PC-3 (cell line): Measurements from ENCODE around the gene NUB1. TPM values are rescaled to one million over a fixed set of nuclear protein-coding genes. Genes with fewer than 3 reads are reported as not detected.

Source experiments
- ATAC-seq: fragments of 200-7000 bp; cut with Tn5 transposase; 2 replicates; pipeline ENCODE4 v1.9.1; 2020; ENCODE audit warnings: mild to moderate bottlenecking, moderate library complexity
- BruUV-seq: library from RNA; stranded (reverse); fragments of 400-500 nt; replicated peaks from 2 replicates; lab custom pipeline; 2021; lab: Mats Ljungman, UMichigan
- CTCF ChIA-PET: fragments of 300-600 bp; sonication (Branson Sonifier 250); formaldehyde crosslinking; loops from one replicate; lab custom pipeline; 2022; ENCODE audit warnings: antibody characterized with exemption; lab: Charles Lee
- POLR2A ChIA-PET: fragments of 300-600 bp; sonication (Branson Sonifier 250); formaldehyde crosslinking; loops from one replicate; lab custom pipeline; 2022; ENCODE audit warnings: antibody characterized with exemption; ENCODE audit not compliant: unreplicated experiment; lab: Charles Lee
- DNase-seq: peaks from one replicate; pipeline ENCODE4 v3.0.0-alpha.2; 2015
- H2AFZ ChIP-seq: fragments of 300-600 bp; sonication (generic); 2 replicates; pipeline ENCODE4 v1.6.0; 2016; ENCODE audit warnings: antibody characterized with exemption, low read length
- H3F3A ChIP-seq: fragments of 300-600 bp; sonication (generic); one replicate; pipeline ENCODE4 v1.6.0; 2017; ENCODE audit warnings: antibody characterized with exemption, low read length, control low read depth, mild to moderate bottlenecking; ENCODE audit not compliant: unreplicated experiment
- H3K27ac ChIP-seq: fragments of 300-600 bp; sonication (generic); 2 replicates; pipeline ENCODE4 v1.5.1; 2016; ENCODE audit warnings: mild to moderate bottlenecking, low read length
- H3K27me3 ChIP-seq: fragments of 300-600 bp; sonication (generic); 2 replicates; pipeline ENCODE4 v1.6.1; 2016; ENCODE audit warnings: low read length, mixed read lengths
- H3K36me3 ChIP-seq: fragments of 300-600 bp; sonication (generic); 2 replicates; pipeline ENCODE4 v1.6.1; 2016; ENCODE audit warnings: low read depth, mixed run types, low read length, mixed read lengths
- H3K4me1 ChIP-seq: fragments of 300-600 bp; sonication (generic); 2 replicates; pipeline ENCODE4 v1.5.1; 2016; ENCODE audit warnings: low read length; ENCODE audit not compliant: insufficient read depth
- H3K4me2 ChIP-seq: fragments of 300-600 bp; sonication (generic); 2 replicates; pipeline ENCODE4 v1.6.0; 2016; ENCODE audit warnings: low read length
- H3K4me3 ChIP-seq: fragments of 300-600 bp; sonication (generic); 2 replicates; pipeline ENCODE4 v1.5.1; 2016; ENCODE audit warnings: mild to moderate bottlenecking, low read length, mixed read lengths
- H3K79me2 ChIP-seq: fragments of 300-600 bp; sonication (generic); 2 replicates; pipeline ENCODE4 v1.6.1; 2017; ENCODE audit warnings: low read length, mixed read lengths
- H3K9ac ChIP-seq: fragments of 300-600 bp; sonication (generic); 2 replicates; pipeline ENCODE4 v1.6.0; 2016; ENCODE audit warnings: mild to moderate bottlenecking, low read length
- H3K9me2 ChIP-seq: fragments of 300-600 bp; sonication (generic); replicated peaks from 2 replicates; pipeline ENCODE4 v1.6.1; 2016; ENCODE audit warnings: mixed run types, low read length, mixed read lengths
- H3K9me3 ChIP-seq: fragments of 300-600 bp; sonication (generic); 2 replicates; pipeline ENCODE4 v1.6.1; 2016; ENCODE audit warnings: low read length, mixed read lengths
- H4K20me1 ChIP-seq: fragments of 300-600 bp; sonication (generic); 2 replicates; pipeline ENCODE4 v1.6.1; 2016; ENCODE audit warnings: low read length, mixed read lengths
- CTCF ChIP-seq: fragments of 300-600 bp; sonication (generic); conservative IDR thresholded peaks from 2 replicates; pipeline ENCODE4 v1.5.1; 2017; ENCODE audit warnings: antibody characterized with exemption, low read depth, mild to moderate bottlenecking, low read length
- EZH2 ChIP-seq: fragments of 300-600 bp; sonication (generic); IDR thresholded peaks from one replicate; pipeline ENCODE4 v1.6.1; 2017; ENCODE audit warnings: antibody characterized with exemption, mild to moderate bottlenecking, low read length; ENCODE audit not compliant: unreplicated experiment
- EZH2phosphoT487 ChIP-seq: fragments of 300-600 bp; sonication (generic); IDR thresholded peaks from 2 replicates; pipeline ENCODE4 v1.6.1; 2018; ENCODE audit warnings: mild to moderate bottlenecking, antibody characterized with exemption, low read length, borderline replicate concordance
- intact Hi-C: fragments of 100-400 bp; cut with micrococcal nuclease; formaldehyde crosslinking; loops from 2 replicates; pipeline ENCODE4 v1.9.0; 2023
- total RNA-seq: library from RNA; depleted of rRNA; stranded (reverse); fragments of >200 nt; gene quantifications from 2 replicates; pipeline ENCODE4 v1.2.3, GENCODE V29; 2014

NUB1 gene
- total RNA-seq, 1 experiment from 2014 or later, result 40.1 TPM

DNA sequence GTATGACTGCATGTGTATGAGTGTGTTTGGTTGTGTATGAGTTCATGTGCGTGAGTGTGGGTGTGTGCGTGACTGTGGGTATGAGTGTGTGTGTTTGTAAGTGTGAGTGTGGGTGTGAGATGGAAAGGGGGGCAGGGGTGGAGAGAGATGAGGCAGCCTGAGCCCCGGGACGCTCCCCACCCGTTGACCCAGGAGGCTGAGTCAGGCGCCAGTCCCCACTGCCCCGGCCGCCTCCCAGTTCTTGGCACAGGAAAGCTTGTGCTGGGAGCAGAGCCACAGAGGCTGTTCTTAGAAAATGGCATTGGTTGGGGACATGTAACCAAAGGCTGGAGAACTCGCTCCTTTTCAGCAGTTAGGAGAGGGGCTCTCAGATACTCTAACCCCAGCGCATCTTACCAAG is 27.8 kb upstream of the NUB1 start:
- no peak overlapping the region for H3K27ac ChIP-seq
- no peaks in the 10 kb centered on the region for H4K20me1 ChIP-seq
- no peaks in the 10 kb centered on the region for H3K36me3 ChIP-seq
- 0 out of 2 replicates have a peak, but pooled peaks cover 1% of the 10 kb centered on the region for H3K9me3 ChIP-seq
- H3K27me3 ChIP-seq, result no peaks in the 10 kb centered on the region
- H2AFZ ChIP-seq, result no peak overlapping the region
- peaks cover 4% of the 10 kb centered on the region; the same call in 1 of the 2 replicates for H3K4me1 ChIP-seq
- intact Hi-C loops, result no loop called here
- peaks cover 3% of the 10 kb centered on the region for H3F3A ChIP-seq
- H3K4me2 ChIP-seq, result no peak overlapping the region
- no peak overlapping the region for H3K4me3 ChIP-seq
- no peak overlapping the region for H3K9ac ChIP-seq
- CTCF ChIA-PET, result interaction anchor here (0.6 kb wide), 1 partner anchor 114 kb away, joined by 6 read pairs; no protein-coding TSS in a partner anchor
- BruUV-seq, result no TSS peak
- peak; percentile 73 for ATAC-seq
- TF ChIP-seq EZH2phosphoT487, result no peak
- no peak for TF ChIP-seq EZH2
- no peak for TF ChIP-seq CTCF
- peak; percentile 20 for DNase-seq
- no peaks in the 10 kb centered on the region for H3K79me2 ChIP-seq
- no peaks in the 10 kb centered on the region for H3K9me2 ChIP-seq
- POLR2A ChIA-PET, result no interaction called here

DNA sequence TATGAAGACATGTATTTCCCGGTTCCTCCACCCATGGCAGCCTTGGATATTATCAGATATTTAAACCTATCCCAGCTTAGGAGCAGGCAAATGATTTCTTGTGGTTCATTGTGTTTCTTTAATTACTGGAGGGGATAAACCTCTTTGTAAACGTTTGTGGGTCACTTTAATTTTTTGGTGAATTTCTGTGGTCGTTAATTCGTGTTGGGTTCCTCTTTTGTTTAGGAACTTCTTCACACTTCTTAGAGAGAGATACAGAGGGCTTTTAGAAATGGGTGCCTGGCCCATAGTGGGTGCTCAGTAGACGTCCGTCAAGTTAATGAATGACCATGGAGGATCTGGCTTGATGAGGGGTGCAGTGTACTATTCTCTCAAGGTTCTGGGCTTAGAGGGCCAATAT is 27.2 kb upstream of the NUB1 start:
- BruUV-seq, result no TSS peak
- H4K20me1 ChIP-seq, result no peaks in the 10 kb centered on the region
- no peak overlapping the region for H3K4me2 ChIP-seq
- no peaks in the 10 kb centered on the region for H3K36me3 ChIP-seq
- no peak for TF ChIP-seq CTCF
- TF ChIP-seq EZH2, result no peak
- no peak for TF ChIP-seq EZH2phosphoT487
- intact Hi-C loops, result no loop called here
- CTCF ChIA-PET, result interaction anchor here (0.6 kb wide), 1 partner anchor 113 kb away, joined by 6 read pairs; no protein-coding TSS in a partner anchor
- H3F3A ChIP-seq, result peaks cover 3% of the 10 kb centered on the region
- ATAC-seq (no peak), DNase-seq (no peak)
- H3K9me3 ChIP-seq, result 0 out of 2 replicates have a peak, but pooled peaks cover 7% of the 10 kb centered on the region
- no peak overlapping the region for H3K4me3 ChIP-seq
- no peak overlapping the region for H3K9ac ChIP-seq
- no peaks in the 10 kb centered on the region for H3K79me2 ChIP-seq
- POLR2A ChIA-PET, result no interaction called here
- H3K27ac ChIP-seq, result no peak overlapping the region
- H3K27me3 ChIP-seq, result no peaks in the 10 kb centered on the region
- H2AFZ ChIP-seq, result no peak overlapping the region
- peaks cover 4% of the 10 kb centered on the region; the same call in 1 of the 2 replicates for H3K4me1 ChIP-seq
- no peaks in the 10 kb centered on the region for H3K9me2 ChIP-seq

DNA sequence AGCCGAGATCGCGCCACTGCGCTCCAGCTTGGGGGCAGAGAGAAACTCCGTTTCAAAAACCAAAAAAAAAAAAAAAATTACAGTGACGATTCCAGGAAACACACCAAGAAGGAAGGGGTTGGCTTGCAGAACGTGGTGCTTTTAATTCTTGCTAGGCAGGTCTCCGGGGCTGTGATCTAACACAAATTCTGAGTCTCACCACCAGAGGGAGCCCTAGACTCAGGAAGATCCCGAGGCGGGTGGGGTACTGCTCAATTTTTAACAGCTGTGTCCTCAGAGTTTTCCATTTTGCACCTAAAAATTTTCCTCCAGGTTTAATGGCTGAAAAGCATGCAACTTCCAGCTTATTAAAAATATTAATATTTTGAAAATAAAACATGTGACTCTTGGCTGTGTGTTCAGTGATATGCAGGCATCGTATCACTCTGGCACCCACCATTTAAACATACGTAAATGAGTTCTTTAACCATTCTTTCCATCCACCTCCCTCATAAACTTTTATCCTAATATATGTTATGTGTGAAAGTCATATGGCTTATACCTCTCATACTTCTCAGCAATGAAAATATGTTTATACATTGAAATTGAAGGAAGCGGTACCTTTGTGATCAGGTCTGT is 26.5 kb upstream of the NUB1 start:
- POLR2A ChIA-PET, result no interaction called here
- ATAC-seq (peak; percentile 82), DNase-seq (peak; percentile 82)
- TF ChIP-seq CTCF, result peak; percentile 78
- no peak for TF ChIP-seq EZH2
- Histone ChIP-seq H3K4me3 (no peak overlapping the region), H4K20me1 (no peaks in the 10 kb centered on the region), H3K27ac (no peak overlapping the region), H3K4me2 (peak overlapping the region; percentile 71), H3K36me3 (no peaks in the 10 kb centered on the region), H3K4me1 (peaks cover 4% of the 10 kb centered on the region; the same call in 1 of the 2 replicates), H3K9me3 (0 out of 2 replicates have a peak, but pooled peaks cover 8% of the 10 kb centered on the region), H3K79me2 (no peaks in the 10 kb centered on the region), H3F3A (peaks cover 2% of the 10 kb centered on the region), H3K27me3 (no peaks in the 10 kb centered on the region), H2AFZ (no peak overlapping the region), H3K9ac (no peak overlapping the region), H3K9me2 (no peaks in the 10 kb centered on the region)
- BruUV-seq, result no TSS peak
- intact Hi-C loops, result loop anchor here (1.0 kb wide), 2 partner anchors 35 to 133 kb away; no protein-coding TSS in a partner anchor
- CTCF ChIA-PET, result interaction anchor here (0.5 to 0.9 kb wide), 4 partner anchors 26 to 88 kb away, joined by 4 to 8 read pairs (median 4); partner anchors contain the start of gene NUB1
